Lower leg skin (tissue), 4 donors: ENCODE measurements around the gene ULK1. TPM values are rescaled to one million over a fixed set of nuclear protein-coding genes. Genes with fewer than 3 reads are reported as not detected.

Source experiments
- DNase-seq, 2 donors: peaks; one replicate each; pipeline ENCODE4 v3.0.0-alpha.2; 2019; ENCODE audit warnings: low spot score in 2 of 2
- H3K4me3 ChIP-seq: fragments of 200-600 bp; sonication (generic); 2 replicates; pipeline ENCODE4 v1.5.1; 2017; ENCODE audit warnings: mild to moderate bottlenecking, low read depth; ENCODE audit not compliant: poor library complexity, severe bottlenecking
- CTCF ChIP-seq, 3 donors: fragments of 450-650 bp; IDR thresholded peaks; one replicate each; pipeline ENCODE4 v1.5.1; 2016; ENCODE audit warnings: antibody characterized with exemption in 3 of 3, mild to moderate bottlenecking in 3 of 3, moderate library complexity in 2 of 3
- POLR2A ChIP-seq, 2 donors: fragments of 450-650 bp; IDR thresholded peaks; one replicate each; pipeline ENCODE4 v1.6.1; 2016 to 2017; ENCODE audit warnings: antibody characterized with exemption in 2 of 2, mild to moderate bottlenecking in 1 of 2, moderate library complexity in 1 of 2
- WGBS, 2 donors: methylation state at CpG; one replicate each; pipeline ENCODE4 v1.1.5; 2018; 5-methylcytosine and 5-hydroxymethylcytosine counted together
- intact Hi-C: fragments of 100-400 bp; cut with DNase I; formaldehyde crosslinking; loops from one replicate; pipeline ENCODE4 v1.15.0; 2023; ENCODE audit warnings: low total_unique reads
- total RNA-seq, 4 donors: library from RNA; depleted of rRNA; stranded (reverse); fragments of >200 nt; gene quantifications; one replicate each; pipeline ENCODE4 v1.1.0, GENCODE V29; 2016

Gene ULK1
- total RNA-seq, 4 donors from 2014 or later = 42.8 to 117 (median 46.1) TPM

- 79% methylated on average over 33 to 35 of the region's 35 CpGs for WGBS, 2 donors
- no peak overlapping the region for H3K4me3 ChIP-seq
- intact Hi-C loops = no loop called here
- no peak for DNase-seq
- TF ChIP-seq CTCF (IDR thresholded peaks at IDR 0.05) = no peak
- TF ChIP-seq POLR2A (IDR thresholded peaks at IDR 0.05) = no peak
These were observed 40.3 kb upstream of the ULK1 start for GRCh38 chr12:131853832-131854797.

GRCh38 chr12:131854861-131855476 is 39.5 kb upstream of the ULK1 start:
- H3K4me3 ChIP-seq = no peak overlapping the region
- 78 to 80% methylated on average over 14 to 16 of the region's 16 CpGs for WGBS, 2 donors
- intact Hi-C loops = no loop called here
- no peak for TF ChIP-seq CTCF (IDR thresholded peaks at IDR 0.05)
- no peak for TF ChIP-seq POLR2A (IDR thresholded peaks at IDR 0.05)
- no peak for DNase-seq

GRCh38 chr12:131855521-131856142 is 38.8 kb upstream of the ULK1 start:
- no peak overlapping the region for H3K4me3 ChIP-seq
- intact Hi-C loops = no loop called here
- TF ChIP-seq POLR2A (IDR thresholded peaks at IDR 0.05) = no peak
- no peak for TF ChIP-seq CTCF (IDR thresholded peaks at IDR 0.05)

GRCh38 chr12:131856366-131857097 is 37.9 kb upstream of the ULK1 start:
- intact Hi-C loops = no loop called here
- TF ChIP-seq POLR2A (IDR thresholded peaks at IDR 0.05) (no peak), CTCF (IDR thresholded peaks at IDR 0.05) (no peak)
- DNase-seq = no peak
- H3K4me3 ChIP-seq = no peak overlapping the region
- 83 to 90% methylated on average over 10 of the region's 10 CpGs for WGBS, 2 donors

More at GRCh38 chr12:131855521-131856142, 38.8 kb upstream of the ULK1 start:
- no peak for DNase-seq
- 29 to 37% methylated on average over 22 to 23 of the region's 30 CpGs for WGBS, 2 donors
